GM12891 (cell line): ENCODE data around the gene ZDHHC14.

Experiments
- DNase-seq: peaks from one replicate; pipeline ENCODE4 v3.0.0; 2011; ENCODE audit warnings: low spot score; ENCODE audit not compliant: insufficient read length
- FAIRE-seq: peaks from 2 replicates; lab custom pipeline; 2011; peaks lifted over from hg19 to GRCh38; lab: Jason Lieb, UNC
- PAX5 ChIP-seq: IDR thresholded peaks from 2 replicates; pipeline ENCODE4 v1.6.1; 2011; ENCODE audit warnings: low read length, moderate library complexity, mild to moderate bottlenecking; ENCODE audit not compliant: insufficient read depth, severe bottlenecking
- POLR2A ChIP-seq: IDR thresholded peaks from 2 replicates; pipeline ENCODE4 v1.6.1; 2011; ENCODE audit warnings: low read depth, low read length, control low read depth
- POLR2AphosphoS5 ChIP-seq: IDR thresholded peaks from 2 replicates; pipeline ENCODE4 v1.6.1; 2011; ENCODE audit warnings: low read depth, low read length, control low read depth
- POU2F2 ChIP-seq: IDR thresholded peaks from 2 replicates; pipeline ENCODE4 v1.6.1; 2011; ENCODE audit warnings: low read depth, mild to moderate bottlenecking, control low read depth, low read length, moderate library complexity
- SPI1 ChIP-seq: IDR thresholded peaks from 2 replicates; pipeline ENCODE4 v1.6.1; 2011; ENCODE audit warnings: low read depth, low read length, control low read depth
- TAF1 ChIP-seq: IDR thresholded peaks from 2 replicates; pipeline ENCODE4 v1.6.1; 2011; ENCODE audit warnings: low read depth, low read length, control low read depth

ZDHHC14 gene

DNA sequence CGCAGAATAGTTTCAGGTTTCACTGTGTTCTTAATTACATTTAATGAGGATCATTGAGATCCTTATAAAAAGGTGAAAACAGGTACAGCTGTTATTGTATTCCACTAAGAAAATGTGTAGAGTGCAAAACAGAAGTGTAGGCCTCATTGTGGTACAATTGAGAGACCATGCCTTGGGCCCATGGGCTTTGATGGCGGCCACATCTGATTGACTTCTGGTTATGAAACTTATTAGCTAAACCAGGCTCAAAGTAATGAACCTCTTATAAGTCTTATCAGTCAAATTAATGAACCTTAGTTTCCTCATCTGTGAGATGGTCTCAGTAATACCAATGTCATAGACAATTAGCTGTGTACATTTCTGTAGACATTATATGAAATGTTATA is 148.7 kb downstream of the ZDHHC14 start:
- no peak for TF ChIP-seq POLR2A
- DNase-seq (no peak), FAIRE-seq (no peak)

DNA sequence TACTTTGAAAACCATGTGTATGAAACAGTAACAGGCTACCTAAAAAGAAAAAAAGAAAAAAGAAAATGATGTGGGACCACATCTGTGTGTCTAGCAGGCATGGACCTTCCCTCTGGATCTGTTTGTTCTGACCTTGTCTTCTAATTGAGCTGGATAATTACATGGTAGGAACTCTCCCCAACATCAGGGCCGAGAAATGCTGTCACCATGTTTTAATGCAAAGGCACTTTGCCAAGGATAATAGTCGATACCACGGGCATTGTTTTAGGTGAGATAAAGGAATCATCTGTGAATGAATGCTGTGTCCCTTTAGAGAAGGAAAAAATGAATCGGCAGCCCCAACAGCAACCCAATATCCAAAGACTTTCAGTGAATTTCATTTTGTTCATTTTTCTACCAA is 149.1 kb downstream of the ZDHHC14 start:
- TF ChIP-seq TAF1 (no peak), POLR2AphosphoS5 (no peak)
- DNase-seq (no peak), FAIRE-seq (no peak)

DNA sequence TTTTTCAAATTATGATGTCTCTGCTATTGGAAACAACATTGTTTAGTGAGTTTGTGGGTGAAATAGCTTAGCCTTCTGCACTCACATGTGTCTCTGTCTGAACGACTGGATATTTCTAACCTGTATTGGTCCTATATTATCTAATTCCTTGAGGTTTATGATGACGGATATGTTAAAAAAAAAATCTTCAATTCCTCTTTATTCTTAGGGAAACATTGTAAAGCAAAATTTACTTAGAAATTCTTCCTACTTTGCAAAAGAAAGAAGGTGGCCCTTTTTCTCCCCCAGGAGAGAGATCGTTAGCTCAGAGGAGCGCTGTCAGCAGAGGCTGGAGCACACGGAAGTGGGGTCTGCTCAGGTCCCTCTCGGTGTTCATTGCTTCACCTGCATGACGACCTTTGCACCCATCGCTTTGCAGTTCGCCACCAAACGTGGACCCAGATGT is 149.8 kb downstream of the ZDHHC14 start:
- TF ChIP-seq POLR2AphosphoS5 (no peak), POU2F2 (no peak), SPI1 (no peak), TAF1 (no peak), PAX5 (no peak), POLR2A (no peak)
- DNase-seq (no peak), FAIRE-seq (no peak)

DNA sequence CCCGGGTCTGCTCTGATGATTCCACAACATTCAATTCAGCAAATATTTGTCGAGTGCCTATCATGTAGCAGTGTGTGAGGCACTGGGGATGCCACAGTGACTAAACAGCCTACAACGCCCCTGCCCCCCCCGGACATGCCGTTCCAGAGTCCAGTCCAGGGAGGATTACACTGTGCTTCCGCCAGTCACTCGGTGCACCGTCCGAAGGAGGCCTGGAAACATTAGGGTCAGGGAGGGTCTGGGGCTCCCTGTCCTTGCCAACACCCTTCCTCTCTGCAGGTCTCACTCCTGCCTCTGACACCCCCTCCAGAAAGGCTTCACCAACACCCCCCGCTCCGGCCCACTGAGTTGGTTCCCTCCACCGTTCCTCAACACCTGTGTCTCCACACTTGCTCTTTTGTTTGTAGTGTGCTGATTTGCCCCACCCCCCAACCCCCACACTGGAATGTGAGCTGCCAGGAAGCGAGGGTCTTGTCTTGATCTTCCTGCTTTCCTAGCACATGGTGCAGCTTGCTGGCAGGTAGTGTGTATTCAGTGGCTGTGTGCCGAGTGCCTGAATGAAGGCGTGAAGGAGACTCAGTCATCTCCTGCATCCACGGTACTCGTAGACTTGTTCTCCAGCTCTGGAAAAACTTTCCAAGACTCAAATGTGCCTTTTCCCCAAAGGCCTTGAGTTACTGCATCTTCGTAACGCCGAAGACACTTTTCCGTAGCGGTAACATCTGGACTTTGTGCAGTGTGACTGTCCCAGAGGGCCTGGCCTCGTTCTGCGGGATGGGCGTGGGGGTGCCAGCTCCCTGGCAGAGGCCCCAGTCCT is 150.4 kb downstream of the ZDHHC14 start:
- FAIRE-seq (no peak), DNase-seq (no peak)
- no peak for TF ChIP-seq TAF1

DNA sequence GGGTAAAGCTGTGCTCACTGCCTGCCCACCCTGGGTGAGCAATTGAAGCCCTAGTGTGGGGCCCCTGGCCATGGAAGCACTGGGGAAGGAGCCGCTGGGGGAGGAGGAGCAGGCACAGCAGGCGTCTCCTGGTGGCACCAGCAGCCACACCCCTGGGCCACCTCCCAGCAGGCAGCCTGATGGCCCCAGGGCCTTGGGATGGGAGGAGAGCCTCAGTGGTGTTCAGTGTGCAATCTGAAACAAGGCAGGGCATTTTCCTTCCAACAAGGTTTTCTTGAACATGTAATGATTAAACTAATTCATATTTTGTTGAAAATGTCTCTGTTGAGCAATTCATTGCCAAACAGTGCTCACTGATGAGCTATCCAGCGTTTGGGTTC is 151.0 kb downstream of the ZDHHC14 start:
- FAIRE-seq (no peak), DNase-seq (no peak)
- TF ChIP-seq TAF1 (no peak), SPI1 (no peak), POLR2AphosphoS5 (no peak), POU2F2 (no peak), PAX5 (no peak), POLR2A (no peak)

DNA sequence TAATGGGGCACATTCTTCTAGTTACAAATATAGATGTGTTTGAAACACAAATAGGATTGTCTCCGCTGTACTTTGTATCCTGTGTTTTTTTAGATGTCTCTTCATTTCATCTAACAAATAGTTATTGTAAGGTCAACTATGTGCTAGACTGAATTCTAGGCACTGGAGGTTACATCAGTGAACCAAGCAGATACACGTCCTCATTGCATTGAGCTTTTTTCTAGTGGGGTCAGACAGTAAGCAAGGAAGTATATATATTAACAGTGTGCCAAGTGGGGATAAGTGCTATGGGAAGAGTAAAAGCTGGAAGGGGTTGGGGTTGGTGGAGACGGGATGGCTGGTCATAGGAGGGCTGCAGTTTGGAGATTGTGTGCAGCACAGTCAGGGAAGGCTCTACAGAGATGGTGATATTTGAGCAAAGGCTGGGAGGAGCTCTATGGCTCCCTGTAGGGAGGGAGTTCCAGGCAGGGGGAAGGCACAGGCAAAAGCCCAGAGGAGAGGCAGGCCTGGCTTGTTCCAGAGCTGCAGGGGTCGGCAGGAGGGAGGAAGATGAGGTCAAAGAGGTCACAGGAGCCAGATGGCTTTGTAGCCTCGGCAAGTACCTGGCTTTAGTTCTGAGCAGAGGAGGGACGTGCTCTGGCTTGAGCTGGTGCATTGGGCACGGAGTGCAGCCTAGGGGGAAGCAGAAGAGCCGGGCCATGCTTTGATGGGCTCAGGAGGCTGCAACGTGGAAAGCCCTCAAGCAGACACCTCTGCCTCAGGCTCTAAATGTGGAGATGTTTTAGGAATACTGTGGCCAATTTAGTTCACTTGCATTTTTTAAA is 152.3 kb downstream of the ZDHHC14 start:
- TF ChIP-seq TAF1 (no peak), POLR2AphosphoS5 (no peak), SPI1 (no peak), POU2F2 (no peak), POLR2A (no peak), PAX5 (no peak)
- no peak for DNase-seq
- no peak for FAIRE-seq

DNA sequence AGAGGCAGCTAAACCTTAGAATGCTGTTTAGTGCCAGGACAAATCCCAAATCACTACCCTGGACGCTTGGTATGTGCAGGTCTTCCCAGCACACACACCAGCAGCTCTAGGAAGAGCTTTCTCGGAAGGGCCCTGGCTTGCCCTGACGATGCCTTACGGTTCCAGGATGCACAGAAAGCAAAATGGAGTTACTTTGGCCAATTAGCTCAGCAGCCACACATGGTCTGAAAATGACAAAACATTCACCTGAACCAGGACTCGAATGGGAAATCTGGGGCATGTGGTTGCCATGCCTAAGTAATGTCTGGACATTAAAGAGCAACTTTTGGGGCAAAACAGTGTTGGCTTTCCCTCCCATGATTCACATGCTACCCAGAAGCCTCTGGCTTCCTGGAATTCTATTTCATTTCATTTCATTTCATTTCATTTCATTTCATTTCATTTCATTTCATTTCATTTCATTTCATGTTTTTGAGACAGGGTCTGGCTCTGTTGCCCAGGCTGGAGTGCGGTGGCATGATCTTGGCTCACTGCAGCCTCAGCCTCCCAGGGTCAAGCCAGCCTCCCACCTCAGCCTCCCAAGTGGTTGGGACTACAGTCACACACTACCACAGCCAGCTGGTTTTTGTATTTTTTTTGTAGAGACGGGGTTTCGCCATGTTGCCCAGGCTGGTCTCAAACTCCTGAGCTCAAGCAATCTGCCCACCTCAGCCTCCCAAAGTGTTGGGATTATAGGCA is 153.3 kb downstream of the ZDHHC14 start:
- DNase-seq (no peak), FAIRE-seq (no peak)
- TF ChIP-seq POLR2AphosphoS5: no peak
- TF ChIP-seq TAF1: no peak
- TF ChIP-seq POLR2A: no peak
- no peak for TF ChIP-seq PAX5
- no peak for TF ChIP-seq POU2F2
- no peak for TF ChIP-seq SPI1

DNA sequence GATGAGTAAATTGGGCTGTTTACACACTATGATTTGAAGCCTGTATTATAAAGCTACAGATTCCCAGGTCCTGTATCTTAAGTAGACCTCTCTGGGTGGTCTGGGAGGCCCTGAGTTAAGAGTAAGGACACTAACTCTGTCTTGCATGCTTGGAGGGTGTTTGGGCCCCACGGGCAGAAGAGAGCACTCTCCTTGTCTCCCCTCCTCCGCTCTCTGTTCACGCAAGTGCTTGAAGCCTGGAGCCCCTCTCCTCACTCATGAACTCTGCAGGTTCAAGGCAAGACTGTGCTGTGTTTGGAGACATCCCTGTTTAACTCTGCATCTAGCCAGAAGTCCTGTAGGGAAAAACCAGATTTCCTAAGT is 154.0 kb downstream of the ZDHHC14 start:
- TF ChIP-seq SPI1: no peak
- TF ChIP-seq POLR2AphosphoS5: no peak
- TF ChIP-seq TAF1: no peak
- TF ChIP-seq PAX5: no peak
- TF ChIP-seq POLR2A: no peak
- no peak for TF ChIP-seq POU2F2
- DNase-seq (no peak), FAIRE-seq (no peak)

DNA sequence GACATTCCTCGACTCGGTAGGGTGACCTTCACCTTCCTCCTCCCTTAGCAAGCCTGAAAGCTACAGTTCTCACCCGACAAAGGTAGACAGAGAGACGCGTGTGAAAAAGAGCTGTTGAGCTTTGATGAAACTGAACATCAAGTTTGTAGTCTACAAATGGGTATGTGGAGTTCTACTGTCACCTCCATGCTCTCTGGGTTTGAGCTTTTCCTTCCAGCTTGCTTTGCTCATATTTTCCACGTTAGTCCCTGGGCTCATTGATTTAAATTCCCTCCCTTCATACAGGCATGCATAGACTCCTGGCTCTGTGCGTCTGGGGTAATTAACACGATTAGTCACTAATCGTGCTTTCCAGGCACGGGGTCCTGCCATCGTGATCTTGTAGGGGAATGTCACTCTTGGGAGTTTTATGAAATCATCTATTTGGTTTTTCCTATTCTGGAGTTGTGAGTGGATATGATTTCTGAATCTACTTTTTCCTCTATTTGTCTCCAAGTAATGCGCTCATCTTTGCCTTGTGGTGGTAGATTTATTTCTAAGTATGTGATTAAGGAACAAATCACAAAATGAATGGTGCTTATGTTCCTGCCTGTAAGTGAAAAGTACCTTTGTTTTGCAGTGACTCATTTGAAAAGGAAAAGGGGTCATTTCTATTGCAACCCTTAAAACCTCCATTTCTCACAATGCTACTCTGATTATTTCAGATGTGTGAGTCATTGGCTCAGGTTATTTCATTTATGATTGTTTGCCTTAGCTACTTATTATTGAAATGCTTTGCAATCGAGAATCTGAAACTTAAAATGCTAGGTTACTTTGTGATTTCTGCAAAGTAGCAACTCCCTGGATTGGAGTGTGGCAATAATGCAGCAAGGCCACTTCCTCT is 154.6 kb downstream of the ZDHHC14 start:
- DNase-seq: no peak
- peak; percentile 45 for FAIRE-seq
- no peak for TF ChIP-seq PAX5
- peak; percentile 85 for TF ChIP-seq SPI1
- no peak for TF ChIP-seq POLR2AphosphoS5
